GM18526 (cell line): ENCODE data around the gene FNDC3B.

Source experiments
- POLR2A ChIP-seq: IDR thresholded peaks from 3 replicates; pipeline ENCODE4 v1.6.1; 2011; ENCODE audit not compliant: insufficient read length; ENCODE audit errors: extremely low read depth

Gene FNDC3B

GRCh38 chr3:172444821-172445220, 405.4 kb downstream of the FNDC3B start:
- no peak for TF ChIP-seq POLR2A

- no peak for TF ChIP-seq POLR2A
These were observed 406.8 kb downstream of the FNDC3B start for GRCh38 chr3:172446198-172446597.

GRCh38 chr3:172447611-172448579, 408.5 kb downstream of the FNDC3B start, which contains the start of gene GHSR:
Gene GHSR, minus strand, starts transcription at chr3:172448456. Its CDS starts 43 bp downstream, at chr3:172448413.
- no peak for TF ChIP-seq POLR2A

GRCh38 chr3:172448661-172449465, 409.5 kb downstream of the FNDC3B start:
- TF ChIP-seq POLR2A: no peak

GRCh38 chr3:172449466-172450149, 410.2 kb downstream of the FNDC3B start:
- no peak for TF ChIP-seq POLR2A
